BE2C (cell line): Measurements from ENCODE around the gene RFT1.

Experiments
- DNase-seq: peaks from one replicate; pipeline ENCODE4 v3.0.0-alpha.2; 2020
- H3K27me3 ChIP-seq: fragments of 250-450 bp; sonication (Bioruptor Pico); 2 replicates; pipeline ENCODE4 v1.5.1; 2020; ENCODE audit warnings: mild to moderate bottlenecking
- H3K36me3 ChIP-seq: fragments of 250-450 bp; sonication (Bioruptor Pico); 2 replicates; pipeline ENCODE4 v1.5.1; 2020; ENCODE audit warnings: mild to moderate bottlenecking
- H3K4me1 ChIP-seq: fragments of 250-450 bp; sonication (Bioruptor Pico); 2 replicates; pipeline ENCODE4 v1.5.1; 2020
- H3K4me3 ChIP-seq: 2 replicates; pipeline ENCODE4 v1.5.1; 2011; ENCODE audit warnings: low read depth, low read length
- H3K9me3 ChIP-seq: fragments of 250-450 bp; sonication (Bioruptor Pico); 2 replicates; pipeline ENCODE4 v1.5.1; 2020
- CTCF ChIP-seq: IDR thresholded peaks from 2 replicates; pipeline ENCODE4 v1.5.1; 2012; ENCODE audit warnings: mild to moderate bottlenecking, low read depth, low read length

Gene RFT1

GRCh38 chr3:53147151-53147902 is 17.1 kb upstream of the RFT1 start:
- no peak for DNase-seq
- Histone ChIP-seq H3K27me3 (no peaks in the 10 kb centered on the region), H3K4me3 (no peak overlapping the region), H3K36me3 (no peaks in the 10 kb centered on the region), H3K9me3 (no peaks in the 10 kb centered on the region), H3K4me1 (no peaks in the 10 kb centered on the region)
- TF ChIP-seq CTCF, result no peak

- no peaks in the 10 kb centered on the region for H3K27me3 ChIP-seq
- no peak overlapping the region for H3K4me3 ChIP-seq
- no peak for DNase-seq
- H3K9me3 ChIP-seq, result no peaks in the 10 kb centered on the region
- H3K36me3 ChIP-seq, result no peaks in the 10 kb centered on the region
- no peaks in the 10 kb centered on the region for H3K4me1 ChIP-seq
- TF ChIP-seq CTCF, result no peak
Observed at GRCh38 chr3:53146319-53146891, 16.2 kb upstream of the RFT1 start.

GRCh38 chr3:53145713-53146080 is 15.5 kb upstream of the RFT1 start:
- Histone ChIP-seq H3K27me3 (no peaks in the 10 kb centered on the region), H3K4me1 (no peaks in the 10 kb centered on the region), H3K36me3 (no peaks in the 10 kb centered on the region), H3K4me3 (no peak overlapping the region), H3K9me3 (no peaks in the 10 kb centered on the region)
- no peak for DNase-seq
- no peak for TF ChIP-seq CTCF

GRCh38 chr3:53144862-53145712 is 14.9 kb upstream of the RFT1 start:
- no peak for TF ChIP-seq CTCF
- no peak for DNase-seq
- Histone ChIP-seq H3K9me3 (no peaks in the 10 kb centered on the region), H3K4me3 (no peak overlapping the region), H3K36me3 (no peaks in the 10 kb centered on the region), H3K27me3 (no peaks in the 10 kb centered on the region), H3K4me1 (no peaks in the 10 kb centered on the region)

- no peak overlapping the region for H3K4me3 ChIP-seq
- no peak for TF ChIP-seq CTCF
- no peaks in the 10 kb centered on the region for H3K9me3 ChIP-seq
- H3K4me1 ChIP-seq, result no peaks in the 10 kb centered on the region
- no peaks in the 10 kb centered on the region for H3K36me3 ChIP-seq
- no peak for DNase-seq
- H3K27me3 ChIP-seq, result no peaks in the 10 kb centered on the region
Observed at GRCh38 chr3:53144446-53144845, 14.2 kb upstream of the RFT1 start.
